K562 (cell line): ENCODE measurements around the gene SFTPA2.
"Not testable (repeated sequence)": the region's sequence is repeated elsewhere in the genome, so short reads cannot be mapped to it uniquely, and the experiment has no call there.

Source experiments
- CTCF ChIP-seq, 3 experiments: IDR thresholded peaks in 2 of 3; conservative IDR thresholded peaks in 1 of 3; 2 replicates each; pipeline ENCODE4 v1.5.1; 2011 to 2012; ENCODE audit warnings: low read length in 3 of 3, mild to moderate bottlenecking in 3 of 3, control low read depth in 2 of 3, improper control_type of control experiment in 1 of 3, inconsistent platforms in 1 of 3, low read depth in 1 of 3, mixed read lengths in 1 of 3, moderate library complexity in 1 of 3; ENCODE audit not compliant: insufficient read depth in 2 of 3
- GABPA ChIP-seq: fragments of 200-800 bp; sonication (Bioruptor generic); conservative IDR thresholded peaks from 2 replicates; pipeline ENCODE4 v1.6.1; 2016; ENCODE audit warnings: low read depth, missing genetic modification characterization, missing compliant biosample characterization
- KLF13 ChIP-seq: fragments of 450-650 bp; IDR thresholded peaks from 2 replicates; pipeline ENCODE4 v1.6.1; 2016; ENCODE audit warnings: missing genetic modification characterization, low read depth, mild to moderate bottlenecking, missing compliant biosample characterization, moderate library complexity, borderline replicate concordance
- MAX ChIP-seq: sonication (generic); formaldehyde crosslinking; IDR thresholded peaks from 2 replicates; pipeline ENCODE4 v1.9.0; 2022; ENCODE audit warnings: mild to moderate bottlenecking, missing genetic modification reagents
- MXI1 ChIP-seq: IDR thresholded peaks from 2 replicates; pipeline ENCODE4 v1.6.1; 2011; ENCODE audit warnings: low read depth, mild to moderate bottlenecking, improper control_type of control experiment, low read length
- TAF7 ChIP-seq: fragments of 450-650 bp; IDR thresholded peaks from 2 replicates; pipeline ENCODE4 v1.6.1; 2016; ENCODE audit warnings: missing genetic modification characterization, missing compliant biosample characterization
- ZNF76 ChIP-seq: fragments of 250-450 bp; sonication (Bioruptor Pico); IDR thresholded peaks from 2 replicates; pipeline ENCODE4 v1.4.0; 2020; ENCODE audit warnings: mild to moderate bottlenecking, moderate library complexity, borderline replicate concordance

GRCh38 chr10:79516532-79517205 lies 43.5 kb downstream of the SFTPA2 start:
- TF ChIP-seq GABPA (tag); KLF13; CTCF (IDR thresholded peaks at IDR 0.05 in 2 of 3, conservative IDR thresholded peaks at IDR 0.05 in 1 of 3; ENCODE audit: insufficient read depth in 2 of 3, low read depth in 1 of 3, low read length in 3 of 3); MAX (CRISPR knock-in tag); ZNF76 (CRISPR knock-in tag); TAF7 (tag); MXI1: not testable (repeated sequence)
